Activated CD8-positive, alpha-beta T cell treated with anti-CD3 and anti-CD28 coated beads for 36 hours (primary cell): ENCODE data around the gene C1QTNF6. TPM values are rescaled to one million over a fixed set of nuclear protein-coding genes. Genes with fewer than 3 reads are reported as not detected.

Experiments
- ATAC-seq: fragments of 200-7000 bp; cut with Tn5 transposase; one replicate; pipeline ENCODE4 v1.10.0; 2021; ENCODE audit warnings: mild to moderate bottlenecking, moderate library complexity
- CTCF ChIA-PET: fragments of 350-600 bp; sonication (Branson Sonifier 250); formaldehyde crosslinking; loops from one replicate; lab custom pipeline; 2021; ENCODE audit warnings: antibody characterized with exemption; lab: Charles Lee
- POLR2A ChIA-PET: fragments of 350-600 bp; sonication (Branson Sonifier 250); formaldehyde crosslinking; loops from one replicate; lab custom pipeline; 2021; ENCODE audit warnings: antibody characterized with exemption; lab: Charles Lee
- DNase-seq: peaks from one replicate; pipeline ENCODE4 v3.0.0-alpha.2; 2020
- H3K27ac Mint-ChIP-seq: one replicate; pipeline ENCODE4 v1.8.0; 2021; ENCODE audit warnings: mild to moderate bottlenecking, mixed read lengths
- H3K27me3 Mint-ChIP-seq: one replicate; pipeline ENCODE4 v1.8.0; 2021; ENCODE audit warnings: mixed read lengths
- H3K36me3 Mint-ChIP-seq: one replicate; pipeline ENCODE4 v1.8.0; 2021; ENCODE audit warnings: low read depth, mixed read lengths
- H3K4me1 Mint-ChIP-seq: one replicate; pipeline ENCODE4 v1.8.0; 2021; ENCODE audit warnings: low read depth, mixed read lengths
- H3K4me3 Mint-ChIP-seq: one replicate; pipeline ENCODE4 v1.8.0; 2021; ENCODE audit warnings: mild to moderate bottlenecking, moderate library complexity, mixed read lengths
- H3K9me3 Mint-ChIP-seq: one replicate; pipeline ENCODE4 v1.8.0; 2021; ENCODE audit warnings: mixed read lengths
- intact Hi-C: fragments of 100-400 bp; cut with micrococcal nuclease; formaldehyde crosslinking; loops from one replicate; pipeline ENCODE4 v1.10.0; 2022
- total RNA-seq, 2 experiments: library from RNA; stranded (reverse); gene quantifications; one replicate each; pipeline ENCODE4 v1.2.3, GENCODE V29; 2021
- TF ChIP-seq, protein P1 (sequence below): fragments of 200-600 bp; IDR thresholded peaks from one replicate; pipeline ENCODE4 v1.8.0; 2022; ENCODE audit warnings: antibody characterized with exemption, mild to moderate bottlenecking

Gene C1QTNF6
- total RNA-seq, 2 experiments from 2014 or later: 6.4 TPM

DNA sequence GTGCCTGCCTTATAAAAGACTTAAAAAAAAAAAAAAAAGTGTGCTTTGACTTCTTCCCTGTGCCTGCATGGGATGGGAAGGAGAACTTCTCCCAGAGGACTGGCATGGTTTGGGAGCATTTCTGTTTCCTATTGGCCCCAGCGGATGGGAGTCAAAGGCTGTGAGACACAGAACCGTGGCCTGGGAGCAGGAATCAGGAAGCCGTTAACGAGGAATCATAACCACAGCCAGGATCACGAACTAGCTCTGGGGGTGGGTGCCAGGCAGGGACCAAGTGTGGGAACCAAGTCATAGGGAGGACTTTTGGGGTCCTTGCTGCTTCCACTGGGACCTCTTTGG lies 526 bp downstream of the C1QTNF6 start:
- no peak overlapping the region for H3K4me3 Mint-ChIP-seq
- no peak for ATAC-seq
- POLR2A ChIA-PET: interaction anchor here (0.9 to 1.8 kb wide), 6 partner anchors 11 to 107 kb away, joined by 3 to 8 read pairs (median 4); partner anchors contain the start of gene IL2RB
- H3K27me3 Mint-ChIP-seq: no peaks in the 10 kb centered on the region
- intact Hi-C loops: no loop called here
- TF ChIP-seq, protein P1, sequence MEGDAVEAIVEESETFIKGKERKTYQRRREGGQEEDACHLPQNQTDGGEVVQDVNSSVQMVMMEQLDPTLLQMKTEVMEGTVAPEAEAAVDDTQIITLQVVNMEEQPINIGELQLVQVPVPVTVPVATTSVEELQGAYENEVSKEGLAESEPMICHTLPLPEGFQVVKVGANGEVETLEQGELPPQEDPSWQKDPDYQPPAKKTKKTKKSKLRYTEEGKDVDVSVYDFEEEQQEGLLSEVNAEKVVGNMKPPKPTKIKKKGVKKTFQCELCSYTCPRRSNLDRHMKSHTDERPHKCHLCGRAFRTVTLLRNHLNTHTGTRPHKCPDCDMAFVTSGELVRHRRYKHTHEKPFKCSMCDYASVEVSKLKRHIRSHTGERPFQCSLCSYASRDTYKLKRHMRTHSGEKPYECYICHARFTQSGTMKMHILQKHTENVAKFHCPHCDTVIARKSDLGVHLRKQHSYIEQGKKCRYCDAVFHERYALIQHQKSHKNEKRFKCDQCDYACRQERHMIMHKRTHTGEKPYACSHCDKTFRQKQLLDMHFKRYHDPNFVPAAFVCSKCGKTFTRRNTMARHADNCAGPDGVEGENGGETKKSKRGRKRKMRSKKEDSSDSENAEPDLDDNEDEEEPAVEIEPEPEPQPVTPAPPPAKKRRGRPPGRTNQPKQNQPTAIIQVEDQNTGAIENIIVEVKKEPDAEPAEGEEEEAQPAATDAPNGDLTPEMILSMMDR: no peak
- H3K36me3 Mint-ChIP-seq: peaks cover 11% of the 10 kb centered on the region
- H3K27ac Mint-ChIP-seq: peak overlapping the region; percentile 30
- H3K9me3 Mint-ChIP-seq: peaks cover 1% of the 10 kb centered on the region
- peak; percentile 0 for DNase-seq
- CTCF ChIA-PET: interaction anchor here (1.0 to 1.4 kb wide), 3 partner anchors 10 to 22 kb away, joined by 3 to 6 read pairs (median 4); no protein-coding TSS in a partner anchor
- peaks cover 60% of the 10 kb centered on the region for H3K4me1 Mint-ChIP-seq

DNA sequence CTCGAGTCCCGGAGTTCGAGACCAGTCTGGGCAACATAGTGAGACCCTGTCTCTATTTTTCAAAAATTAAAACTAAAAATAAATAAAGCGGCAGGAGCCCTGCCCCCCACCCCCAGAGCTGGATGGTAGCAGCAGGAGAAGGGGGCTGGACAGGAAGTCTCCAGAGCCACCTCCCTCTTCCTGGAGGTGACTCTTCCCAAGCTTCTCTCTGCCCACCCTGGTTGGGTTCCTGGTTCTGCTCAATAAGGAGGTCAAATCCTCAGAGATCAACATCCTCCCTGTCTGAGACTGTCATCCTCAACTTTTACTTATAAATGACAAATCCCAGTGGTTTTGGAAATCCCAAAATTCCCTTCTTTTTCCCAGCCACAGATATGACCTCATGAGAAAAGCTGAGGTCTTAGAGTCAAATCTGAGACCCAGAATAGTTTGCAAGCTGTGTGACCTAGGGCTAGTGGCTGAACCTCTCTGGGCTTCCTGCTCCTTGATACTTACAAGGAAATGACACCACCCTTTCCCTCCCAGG lies 987 bp downstream of the C1QTNF6 start:
- Mint-ChIP-seq H3K4me3 (no peak overlapping the region), H3K9me3 (peaks cover 1% of the 10 kb centered on the region), H3K27ac (no peak overlapping the region), H3K27me3 (no peaks in the 10 kb centered on the region), H3K4me1 (peaks cover 58% of the 10 kb centered on the region), H3K36me3 (peaks cover 11% of the 10 kb centered on the region)
- ChIA-PET POLR2A (interaction anchor here (0.6 to 1.8 kb wide), 7 partner anchors 10 to 107 kb away, joined by 3 to 8 read pairs (median 4); partner anchors contain the start of gene IL2RB), CTCF (interaction anchor here (1.0 to 1.4 kb wide), 3 partner anchors 8 to 13 kb away, joined by 3 to 6 read pairs (median 3); no protein-coding TSS in a partner anchor)
- TF ChIP-seq, protein P1: no peak
- intact Hi-C loops: no loop called here
- ATAC-seq (no peak), DNase-seq (peak; percentile 0)

DNA sequence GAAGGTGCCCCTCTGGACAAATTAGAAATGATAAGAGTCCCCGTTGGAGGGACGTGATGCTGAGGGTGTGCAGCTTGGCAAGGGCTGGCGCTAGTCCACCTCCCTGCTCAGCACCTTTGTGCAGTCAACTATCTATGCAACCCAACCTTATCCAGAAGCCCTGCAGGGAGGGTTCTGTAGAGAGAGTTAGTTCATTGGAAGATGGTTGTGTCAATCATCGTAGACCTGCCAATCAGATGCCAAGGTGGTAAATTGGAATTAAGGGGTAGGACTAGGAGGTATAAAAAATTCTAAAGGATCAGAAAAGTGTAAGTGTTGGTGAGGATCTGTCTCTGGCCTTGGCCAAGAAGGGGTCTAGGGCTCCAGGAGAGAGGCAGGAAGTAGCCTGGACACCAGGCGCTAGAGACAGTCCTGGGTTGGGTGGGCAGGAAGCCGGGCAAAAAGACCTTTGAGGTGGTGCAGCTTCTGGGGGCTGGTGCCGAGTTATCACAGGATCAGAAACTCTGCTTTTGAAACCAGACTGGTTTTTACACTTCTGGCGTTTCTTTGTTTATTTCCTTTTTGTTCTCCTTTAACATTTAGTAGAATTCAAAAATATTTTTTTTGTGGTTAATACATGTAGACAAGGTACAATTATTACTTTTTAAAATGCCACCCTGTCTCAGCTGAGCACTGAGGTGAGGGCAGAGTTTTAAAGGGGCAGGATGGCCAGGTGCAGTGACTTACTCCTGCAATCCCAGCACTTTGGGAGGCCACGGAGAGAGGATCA lies 1.6 kb downstream of the C1QTNF6 start:
- H3K27ac Mint-ChIP-seq: peak overlapping the region; percentile 90
- peaks cover 59% of the 10 kb centered on the region for H3K4me1 Mint-ChIP-seq

DNA sequence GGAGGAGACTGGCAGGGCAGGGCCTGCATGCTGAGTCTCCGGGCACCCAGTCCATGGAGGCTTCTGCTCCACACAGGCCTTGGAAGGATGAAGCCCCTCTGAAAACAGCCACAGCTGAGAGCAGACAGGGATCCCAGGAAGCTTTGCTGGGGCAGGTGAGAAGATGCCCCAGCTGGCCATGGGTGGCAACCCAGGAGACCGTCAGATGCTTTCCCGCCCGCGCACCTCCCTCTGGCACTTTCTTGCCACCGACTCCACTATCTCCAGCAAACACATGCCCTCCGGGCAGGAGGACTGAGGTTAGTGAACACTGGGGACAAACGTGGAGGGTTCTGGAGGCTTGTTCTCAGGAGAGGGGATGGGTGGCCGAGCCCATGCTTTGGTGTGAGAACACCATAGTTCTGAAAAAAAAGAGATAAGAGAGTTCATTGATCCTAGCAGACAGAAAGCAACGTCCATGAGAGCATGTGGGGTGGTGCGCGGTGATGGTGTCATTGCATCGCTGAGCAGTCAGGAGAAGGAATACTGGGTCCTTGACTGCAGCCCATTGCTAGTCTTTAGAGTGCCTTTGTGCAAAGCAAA lies 2.3 kb downstream of the C1QTNF6 start:
- Mint-ChIP-seq H3K4me1 (peaks cover 59% of the 10 kb centered on the region), H3K36me3 (peaks cover 8% of the 10 kb centered on the region), H3K27me3 (no peaks in the 10 kb centered on the region), H3K9me3 (no peaks in the 10 kb centered on the region), H3K27ac (peak overlapping the region; percentile 90), H3K4me3 (no peak overlapping the region)
- ATAC-seq (no peak), DNase-seq (no peak)
- CTCF ChIA-PET: interaction anchor here (0.6 to 2.7 kb wide), 4 partner anchors 9 to 20 kb away, joined by 3 to 16 read pairs (median 4); no protein-coding TSS in a partner anchor
- intact Hi-C loops: no loop called here
- TF ChIP-seq, protein P1: no peak
- POLR2A ChIA-PET: interaction anchor here (1.0 kb wide), 1 partner anchor 22 kb away, joined by 4 read pairs; no protein-coding TSS in a partner anchor

More for the DNA sequence above, 1.6 kb downstream of the C1QTNF6 start:
- ATAC-seq (peak; percentile 85), DNase-seq (peak; percentile 71)
- H3K27me3 Mint-ChIP-seq: no peaks in the 10 kb centered on the region
- ChIA-PET POLR2A (interaction anchor here (0.6 to 1.8 kb wide), 6 partner anchors 9 to 106 kb away, joined by 3 to 8 read pairs (median 4); partner anchors contain the start of gene IL2RB), CTCF (interaction anchor here (1.2 to 1.4 kb wide), 2 partner anchors 8 to 11 kb away, joined by 3 to 6 read pairs; no protein-coding TSS in a partner anchor)
- TF ChIP-seq, protein P1: no peak
- no peaks in the 10 kb centered on the region for H3K9me3 Mint-ChIP-seq
- intact Hi-C loops: no loop called here
- peak overlapping the region; percentile 70 for H3K4me3 Mint-ChIP-seq
- peaks cover 11% of the 10 kb centered on the region for H3K36me3 Mint-ChIP-seq
